Right renal cortex interstitium (tissue), 3 donors: ENCODE data around the gene CLMP. TPM values are rescaled to one million over a fixed set of nuclear protein-coding genes. Genes with fewer than 3 reads are reported as not detected.

Experiments
- DNase-seq, 3 donors: peaks; one replicate each; pipeline ENCODE4 v3.0.0-alpha.2; 2013; ENCODE audit warnings: low read depth in 3 of 3, low spot score in 2 of 3
- polyA plus RNA-seq, 3 donors: library from polyadenylated mRNA; unstranded; fragments of 120-200 nt; gene quantifications; one replicate each; pipeline ENCODE4 v1.2.1, GENCODE V29; 2013; ENCODE audit not compliant: insufficient read length in 3 of 3

The CLMP gene
- polyA plus RNA-seq, 3 donors = 34.5 to 39.4 (median 38.4) TPM

DNA sequence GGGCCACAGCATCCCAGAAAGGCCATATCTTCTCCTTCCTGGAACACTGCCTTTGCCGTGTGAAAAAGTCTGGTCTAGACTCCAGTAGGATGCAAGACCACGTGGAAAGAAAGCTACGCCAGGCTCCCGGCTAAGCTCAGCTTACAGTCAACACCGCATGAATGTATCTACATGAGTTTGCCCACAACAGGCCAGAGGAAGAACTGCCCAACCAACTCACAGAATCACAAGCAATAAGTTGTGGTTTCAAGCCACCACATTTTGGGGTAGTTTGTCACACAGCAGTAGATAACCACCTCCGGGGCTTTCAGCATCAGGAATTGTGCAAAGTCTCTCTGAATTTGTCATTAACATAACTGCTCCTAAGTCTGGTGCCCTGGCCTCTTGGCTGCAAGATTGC, 160.5 kb downstream of the CLMP start:
- no peak for DNase-seq

GRCh38 chr11:123033895-123034294, 161.2 kb downstream of the CLMP start:
- DNase-seq = no peak

DNA sequence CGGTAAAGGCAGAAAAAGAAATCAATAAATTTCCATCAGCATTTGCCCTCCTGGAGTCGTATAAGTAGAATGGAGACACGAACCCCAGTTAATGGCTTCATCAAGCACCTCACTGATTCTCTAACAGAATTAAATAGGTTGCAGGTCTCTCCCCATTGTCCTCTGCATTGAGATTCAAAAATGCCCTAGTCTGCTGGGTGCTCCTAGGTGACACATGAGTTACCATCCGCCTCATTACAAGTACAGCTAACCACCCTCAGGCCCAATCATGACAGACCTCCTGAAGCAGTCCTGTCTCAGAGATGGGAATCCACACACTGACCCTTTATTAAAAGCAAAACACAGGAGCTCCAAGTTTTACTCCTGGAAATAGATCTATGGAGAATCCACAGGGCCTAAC, 164.5 kb downstream of the CLMP start:
- DNase-seq = no peak

- DNase-seq = no peak
Measured at GRCh38 chr11:123020968-123021367, 174.1 kb downstream of the CLMP start.

Other genes with a start within 250 kb of the CLMP start
- not detected for gene BSX, start 213.4 kb downstream of the CLMP start, polyA plus RNA-seq
- 1,000 to 10,000 TPM; 1,463 to 1,647 (median 1,521) TPM for gene HSPA8, start 133.1 kb downstream of the CLMP start, polyA plus RNA-seq
- gene GRAMD1B, start 235.0 kb upstream of the CLMP start, polyA plus RNA-seq = 10 to 100 TPM in 2 of 3 donors, 1 to 10 TPM in 1; 9.7 to 12.1 (median 11.3) TPM